HUES48 (cell line): ENCODE data around the gene KIAA1549.
"Not testable (repeated sequence)": the region's sequence is repeated elsewhere in the genome, so short reads cannot be mapped to it uniquely, and the experiment has no call there.

Source experiments
- H3K27ac ChIP-seq: one replicate; pipeline ENCODE4 v1.7.0; 2013; ENCODE audit warnings: low read depth, low read length, inconsistent platforms
- H3K27me3 ChIP-seq: 2 replicates; pipeline ENCODE4 v1.6.1; 2013; ENCODE audit warnings: mild to moderate bottlenecking, low read length; ENCODE audit not compliant: control insufficient read depth, insufficient read depth
- H3K36me3 ChIP-seq: 2 replicates; pipeline ENCODE4 v1.6.1; 2013; ENCODE audit warnings: low read length; ENCODE audit not compliant: control insufficient read depth, insufficient read depth
- H3K4me1 ChIP-seq: 2 replicates; pipeline ENCODE4 v1.6.1; 2013; ENCODE audit warnings: mild to moderate bottlenecking, low read length; ENCODE audit not compliant: control insufficient read depth, insufficient read depth
- H3K4me3 ChIP-seq: 2 replicates; pipeline ENCODE4 v1.5.1; 2013; ENCODE audit warnings: mild to moderate bottlenecking, low read depth, low read length
- H3K9ac ChIP-seq: 2 replicates; pipeline ENCODE4 v1.6.1; 2013; ENCODE audit warnings: mild to moderate bottlenecking, low read depth, low read length, moderate library complexity
- H3K9me3 ChIP-seq: 2 replicates; pipeline ENCODE4 v1.6.1; 2013; ENCODE audit warnings: low read length; ENCODE audit not compliant: control insufficient read depth, insufficient read depth

Gene KIAA1549

DNA sequence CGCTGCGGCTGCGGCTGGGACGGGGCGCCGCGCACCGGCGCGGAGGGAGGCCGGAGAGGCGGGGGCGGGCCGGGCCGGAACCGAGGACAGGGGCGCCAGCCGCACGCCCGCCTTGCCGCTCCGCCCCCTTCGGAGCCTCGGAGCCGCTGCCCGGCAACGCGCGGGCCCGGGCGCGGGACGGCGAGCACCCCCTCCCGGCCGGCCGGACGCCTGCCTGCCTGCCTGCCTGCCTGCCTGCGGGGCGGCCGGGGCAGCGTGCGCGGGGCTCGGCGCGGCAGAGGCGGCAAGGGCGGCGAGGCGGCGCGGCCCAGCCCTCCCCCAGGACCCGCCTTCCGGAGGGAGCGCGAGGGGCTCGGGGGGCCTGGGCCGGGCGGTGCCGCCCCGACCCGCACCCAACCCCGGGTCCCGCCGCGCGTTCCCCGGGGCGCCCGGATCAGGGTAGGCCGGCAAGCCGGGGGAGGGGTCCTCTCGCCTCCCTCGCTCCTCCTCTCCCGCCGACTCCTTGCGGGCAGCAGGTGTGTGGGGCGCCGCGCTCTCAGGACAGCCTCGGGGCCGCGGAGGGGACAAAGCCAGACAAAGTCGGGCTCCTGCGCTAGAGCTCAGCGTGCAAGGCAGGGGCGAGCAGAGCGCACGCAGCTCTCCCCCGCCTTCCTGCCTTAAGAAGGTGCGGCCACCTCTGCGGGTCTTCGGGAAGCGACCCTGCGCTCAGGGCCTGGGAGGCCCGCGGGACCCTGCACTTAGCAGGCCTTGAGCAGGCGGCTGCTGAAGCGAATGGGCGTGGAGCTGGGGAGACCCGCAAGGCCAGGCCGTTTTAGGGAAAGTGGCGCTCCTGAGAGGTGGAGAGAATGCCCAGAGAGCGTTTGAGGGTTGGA is at the start of gene KIAA1549:
Gene KIAA1549, minus strand, starts transcription at position 58 of the 872 bp plus-strand sequence. CDS start 120 bp downstream, outside the sequence.
- H3K27me3 ChIP-seq: peaks cover 26% of the 10 kb centered on the region
- peak within 1 kb of the TSS; percentile 21 for H3K27ac ChIP-seq
- no peaks in the 10 kb centered on the region for H3K36me3 ChIP-seq
- H3K4me3 ChIP-seq: peak within 1 kb of the TSS; percentile 86
- peaks cover 27% of the 10 kb centered on the region for H3K4me1 ChIP-seq
- H3K9ac ChIP-seq: peak within 1 kb of the TSS; percentile 64
- no peaks in the 10 kb centered on the region for H3K9me3 ChIP-seq

DNA sequence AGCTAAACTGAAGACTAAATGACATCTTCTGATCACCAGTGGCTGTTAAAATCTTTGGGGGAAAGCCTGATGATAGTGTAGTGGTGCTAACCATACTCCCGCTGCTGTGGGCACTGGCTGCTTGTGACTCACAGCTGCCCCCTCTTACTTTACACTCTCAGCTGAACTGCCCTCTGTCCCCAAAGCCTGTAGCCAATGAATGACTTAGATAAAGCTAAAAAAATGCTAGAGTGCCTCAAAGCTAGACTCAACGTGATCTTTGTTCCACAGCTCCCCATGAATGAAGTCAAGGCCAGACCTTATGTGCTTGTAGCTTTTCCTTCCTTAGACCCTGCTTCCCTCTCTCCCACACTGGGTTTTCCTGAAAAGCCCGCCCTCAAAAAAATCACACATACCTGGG is 48.2 kb upstream of the KIAA1549 start:
- Histone ChIP-seq H3K27me3 (no peaks in the 10 kb centered on the region), H3K9ac (no peak overlapping the region), H3K36me3 (peaks cover 40% of the 10 kb centered on the region), H3K27ac (no peak overlapping the region), H3K4me1 (no peaks in the 10 kb centered on the region), H3K9me3 (no peaks in the 10 kb centered on the region), H3K4me3 (no peak overlapping the region)

DNA sequence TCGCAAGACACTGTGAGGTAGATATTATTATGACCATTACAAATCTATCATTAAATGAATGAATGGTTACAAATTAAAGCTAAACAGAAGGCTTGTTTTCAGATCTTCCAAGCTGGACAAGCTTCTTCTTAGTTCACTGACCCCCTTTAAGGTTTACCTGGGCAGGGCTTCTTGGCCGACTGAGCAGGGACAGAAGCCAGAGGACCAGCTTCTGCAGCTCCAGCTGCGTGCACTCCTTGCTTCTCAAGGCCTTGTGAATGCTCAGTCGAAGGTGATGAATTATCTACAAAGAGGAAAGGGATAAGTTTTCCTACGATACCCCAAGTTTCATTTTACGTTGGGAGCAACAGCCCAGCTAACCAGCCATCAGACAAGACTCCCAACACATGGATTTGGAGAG is 45.4 kb upstream of the KIAA1549 start:
- no peak overlapping the region for H3K4me3 ChIP-seq
- H3K9ac ChIP-seq: no peak overlapping the region
- no peaks in the 10 kb centered on the region for H3K27me3 ChIP-seq
- no peak overlapping the region for H3K27ac ChIP-seq
- no peaks in the 10 kb centered on the region for H3K4me1 ChIP-seq
- no peaks in the 10 kb centered on the region for H3K9me3 ChIP-seq
- peaks cover 40% of the 10 kb centered on the region for H3K36me3 ChIP-seq

- not testable (repeated sequence) for H3K27ac ChIP-seq, H3K27me3 ChIP-seq, H3K9ac ChIP-seq, H3K9me3 ChIP-seq, H3K4me3 ChIP-seq, H3K4me1 ChIP-seq
- peaks cover 40% of the 10 kb centered on the region for H3K36me3 ChIP-seq
Measured at GRCh38 chr7:139025861-139026260, 44.7 kb upstream of the KIAA1549 start.

DNA sequence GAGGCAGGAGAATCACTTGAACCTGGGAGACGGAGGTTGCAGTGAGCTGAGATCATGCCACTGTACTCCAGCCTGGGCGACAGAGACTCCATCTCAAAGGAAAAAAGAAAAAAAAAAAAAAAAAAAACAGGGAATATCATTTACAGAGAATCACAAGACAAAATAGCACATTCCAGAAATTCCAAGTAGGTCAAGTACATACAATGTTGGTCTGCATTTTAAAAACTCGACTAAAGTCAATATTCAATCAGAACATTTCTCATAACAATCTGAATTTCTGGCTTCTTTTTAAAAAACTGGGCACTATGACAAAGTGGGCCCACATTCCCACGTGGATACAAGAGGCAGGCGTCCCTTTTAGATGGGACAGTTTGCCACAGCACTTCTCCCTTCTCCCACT is 41.9 kb upstream of the KIAA1549 start:
- Histone ChIP-seq H3K27me3 (no peaks in the 10 kb centered on the region), H3K9me3 (no peaks in the 10 kb centered on the region), H3K27ac (no peak overlapping the region), H3K4me3 (no peak overlapping the region), H3K36me3 (peaks cover 31% of the 10 kb centered on the region), H3K4me1 (no peaks in the 10 kb centered on the region), H3K9ac (no peak overlapping the region)

- no peak overlapping the region for H3K4me3 ChIP-seq
- H3K4me1 ChIP-seq: no peaks in the 10 kb centered on the region
- no peak overlapping the region for H3K27ac ChIP-seq
- H3K27me3 ChIP-seq: no peaks in the 10 kb centered on the region
- no peak overlapping the region for H3K9ac ChIP-seq
- H3K9me3 ChIP-seq: no peaks in the 10 kb centered on the region
- H3K36me3 ChIP-seq: peaks cover 28% of the 10 kb centered on the region
Measured at GRCh38 chr7:139022286-139022685, 41.1 kb upstream of the KIAA1549 start.

DNA sequence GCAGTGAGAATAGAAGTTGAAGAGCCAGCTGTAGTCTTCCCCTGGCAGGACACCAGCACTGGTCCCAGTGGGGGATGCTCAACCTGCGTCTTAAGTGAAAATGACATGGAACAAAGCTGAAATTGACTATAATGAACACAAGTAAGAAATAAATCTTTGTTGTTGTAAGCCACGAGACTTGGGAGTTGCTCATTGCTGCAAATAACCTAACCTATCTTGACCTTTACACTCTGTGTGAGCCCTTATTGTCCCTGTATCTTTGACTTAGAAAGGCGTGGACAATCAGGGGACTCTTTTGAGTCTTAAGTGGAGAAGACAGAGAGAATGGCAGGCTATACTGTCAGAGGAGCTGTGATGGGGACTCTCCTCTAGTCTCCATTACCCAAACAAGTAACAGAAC is 37.7 kb upstream of the KIAA1549 start:
- no peaks in the 10 kb centered on the region for H3K9me3 ChIP-seq
- H3K36me3 ChIP-seq: peaks cover 10% of the 10 kb centered on the region; the same call in 1 of the 2 replicates
- no peak overlapping the region for H3K4me3 ChIP-seq
- no peaks in the 10 kb centered on the region for H3K4me1 ChIP-seq
- no peaks in the 10 kb centered on the region for H3K27me3 ChIP-seq
- no peak overlapping the region for H3K9ac ChIP-seq
- no peak overlapping the region for H3K27ac ChIP-seq

- no peaks in the 10 kb centered on the region for H3K27me3 ChIP-seq
- no peaks in the 10 kb centered on the region for H3K4me1 ChIP-seq
- H3K9ac ChIP-seq: no peak overlapping the region
- no peak overlapping the region for H3K27ac ChIP-seq
- no peaks in the 10 kb centered on the region for H3K36me3 ChIP-seq
- no peak overlapping the region for H3K4me3 ChIP-seq
- no peaks in the 10 kb centered on the region for H3K9me3 ChIP-seq
Measured at GRCh38 chr7:139016931-139017511, 35.8 kb upstream of the KIAA1549 start.

DNA sequence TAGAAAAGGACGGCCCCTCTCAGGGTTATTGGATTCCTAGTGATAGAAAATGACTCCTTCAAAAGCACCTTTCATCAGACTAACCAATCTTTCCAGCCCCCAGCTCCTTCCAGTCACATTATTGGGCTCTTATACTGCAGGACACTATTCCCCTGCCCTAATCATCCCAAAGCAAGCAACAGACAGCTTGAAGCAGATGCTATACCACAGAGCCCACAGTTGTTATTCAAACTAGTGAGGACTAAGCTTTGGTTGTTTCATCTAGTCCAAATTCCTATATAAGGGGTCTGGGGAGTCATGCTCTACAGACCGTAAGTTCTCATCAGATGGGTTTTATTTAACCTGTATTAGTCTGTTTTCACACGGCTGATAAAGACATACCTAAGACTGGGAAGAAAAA is 30.2 kb upstream of the KIAA1549 start:
- no peaks in the 10 kb centered on the region for H3K36me3 ChIP-seq
- H3K27me3 ChIP-seq: no peaks in the 10 kb centered on the region
- no peaks in the 10 kb centered on the region for H3K9me3 ChIP-seq
- H3K4me3 ChIP-seq: no peak overlapping the region
- H3K9ac ChIP-seq: no peak overlapping the region
- peak overlapping the region; percentile 2 for H3K27ac ChIP-seq
- no peaks in the 10 kb centered on the region for H3K4me1 ChIP-seq

- no peaks in the 10 kb centered on the region for H3K36me3 ChIP-seq
- H3K4me3 ChIP-seq: no peak overlapping the region
- H3K9ac ChIP-seq: no peak overlapping the region
- H3K9me3 ChIP-seq: peaks cover 13% of the 10 kb centered on the region
- no peak overlapping the region for H3K27ac ChIP-seq
- H3K27me3 ChIP-seq: no peaks in the 10 kb centered on the region
- no peaks in the 10 kb centered on the region for H3K4me1 ChIP-seq
Measured at GRCh38 chr7:139004321-139005090, 23.3 kb upstream of the KIAA1549 start.

GRCh38 chr7:138999414-138999813 is 18.2 kb upstream of the KIAA1549 start:
- Histone ChIP-seq H3K9me3 (peaks cover 7% of the 10 kb centered on the region), H3K27ac (no peak overlapping the region), H3K4me3 (no peak overlapping the region), H3K9ac (no peak overlapping the region), H3K36me3 (no peaks in the 10 kb centered on the region), H3K27me3 (no peaks in the 10 kb centered on the region), H3K4me1 (no peaks in the 10 kb centered on the region)
